SU-DHL-6 (cell line): ENCODE results near the gene SOX5.

Source experiments
- H2AFZ ChIP-seq: fragments of 200-600 bp; sonication (generic); 2 replicates; pipeline ENCODE4 v1.6.1; 2014; ENCODE audit warnings: low read depth, mild to moderate bottlenecking, moderate library complexity, mixed read lengths, antibody characterized with exemption, low read length; ENCODE audit not compliant: severe bottlenecking
- H3F3A ChIP-seq: fragments of 200-600 bp; shearing (Covaris generic); 2 replicates; pipeline ENCODE4 v1.6.0; 2016; ENCODE audit warnings: antibody characterized with exemption, mild to moderate bottlenecking; ENCODE audit not compliant: insufficient read depth
- H3K27ac ChIP-seq: fragments of 200-600 bp; sonication (generic); 2 replicates; pipeline ENCODE4 v1.5.1; 2016; ENCODE audit warnings: low read depth, mild to moderate bottlenecking, low read length, moderate library complexity, mixed read lengths
- H3K27me3 ChIP-seq: fragments of 200-600 bp; sonication (generic), shearing (Covaris generic); 2 replicates; pipeline ENCODE4 v1.6.0; 2014; ENCODE audit warnings: mild to moderate bottlenecking, low read length
- H3K36me3 ChIP-seq: fragments of 200-600 bp; sonication (generic); 2 replicates; pipeline ENCODE4 v1.6.1; 2014; ENCODE audit warnings: mild to moderate bottlenecking, low read length, mixed read lengths
- H3K4me2 ChIP-seq: fragments of 300-600, 200-600 bp; shearing (Covaris generic), sonication (generic); 2 replicates; pipeline ENCODE4 v1.6.0; 2014; ENCODE audit warnings: low read length, low read depth, mild to moderate bottlenecking; ENCODE audit not compliant: poor library complexity, severe bottlenecking
- H3K4me3 ChIP-seq: fragments of 200-600 bp; sonication (generic); 2 replicates; pipeline ENCODE4 v1.5.1; 2014; ENCODE audit warnings: antibody characterized with exemption, low read length, mild to moderate bottlenecking, mixed read lengths; ENCODE audit not compliant: insufficient read depth, poor library complexity, severe bottlenecking
- H3K79me2 ChIP-seq: fragments of 200-600 bp; sonication (generic); 2 replicates; pipeline ENCODE4 v1.6.1; 2014; ENCODE audit warnings: mild to moderate bottlenecking, low read length, moderate library complexity; ENCODE audit not compliant: insufficient read depth
- H3K9ac ChIP-seq: fragments of 200-600 bp; sonication (generic); 2 replicates; pipeline ENCODE4 v1.7.0; 2014; ENCODE audit warnings: mild to moderate bottlenecking, low read length
- H3K9me2 ChIP-seq: fragments of 200-600 bp; sonication (generic); replicated peaks from 2 replicates; pipeline ENCODE4 v1.6.1; 2014; ENCODE audit warnings: low read length; ENCODE audit not compliant: insufficient read depth
- H3K9me3 ChIP-seq: fragments of 200-600 bp; sonication (generic); 2 replicates; pipeline ENCODE4 v1.6.1; 2014; ENCODE audit warnings: low read length, mixed read lengths; ENCODE audit not compliant: insufficient read depth
- H4K20me1 ChIP-seq: fragments of 200-600 bp; sonication (generic); 2 replicates; pipeline ENCODE4 v1.6.1; 2014; ENCODE audit warnings: low read depth, mild to moderate bottlenecking, antibody characterized with exemption, low read length, moderate library complexity, mixed read lengths
- CTCF ChIP-seq: fragments of 200-600 bp; sonication (generic); IDR thresholded peaks from one replicate; pipeline ENCODE4 v1.5.1; 2017; ENCODE audit warnings: antibody characterized with exemption, mild to moderate bottlenecking, low read length, moderate library complexity; ENCODE audit not compliant: insufficient read depth, poor library complexity, severe bottlenecking
- EZH2phosphoT487 ChIP-seq: fragments of 200-600 bp; sonication (generic), shearing (Covaris generic); conservative IDR thresholded peaks from 2 replicates; pipeline ENCODE4 v1.6.1; 2018; ENCODE audit warnings: mild to moderate bottlenecking, antibody characterized with exemption, low read length, moderate library complexity, mixed read lengths

The SOX5 gene

GRCh38 chr12:23482571-23482970 is 466.9 kb downstream of the SOX5 start:
- Histone ChIP-seq H3K9me3 (no peaks in the 10 kb centered on the region), H2AFZ (no peak overlapping the region), H3K27ac (no peak overlapping the region), H3K9me2 (no peaks in the 10 kb centered on the region), H4K20me1 (no peaks in the 10 kb centered on the region), H3K79me2 (no peaks in the 10 kb centered on the region), H3K36me3 (no peaks in the 10 kb centered on the region), H3F3A (no peaks in the 10 kb centered on the region), H3K4me3 (no peak overlapping the region), H3K9ac (no peak overlapping the region), H3K4me2 (no peak overlapping the region), H3K27me3 (no peaks in the 10 kb centered on the region)
- no peak for TF ChIP-seq CTCF
- TF ChIP-seq EZH2phosphoT487, result no peak
